Epithelial cell of proximal tubule (primary cell): ENCODE measurements around the gene SPRY4. TPM values are rescaled to one million over a fixed set of nuclear protein-coding genes. Genes with fewer than 3 reads are reported as not detected.

ENCODE experiments used
- DNase-seq: peaks from one replicate; pipeline ENCODE4 v3.0.0-alpha.2; 2011; ENCODE audit warnings: low read depth
- H3K4me3 ChIP-seq: 2 replicates; pipeline ENCODE4 v1.5.1; 2011; ENCODE audit warnings: low read depth, mild to moderate bottlenecking, low read length
- total RNA-seq: library from RNA; depleted of rRNA; stranded (reverse); fragments of >200 nt; gene quantifications from 2 replicates; pipeline ENCODE4 v1.2.3, GENCODE V29; 2015
- TF ChIP-seq, protein P1 (sequence below): conservative IDR thresholded peaks from 2 replicates; pipeline ENCODE4 v1.5.1; 2012; ENCODE audit warnings: low read depth, mild to moderate bottlenecking, low read length

The SPRY4 gene
- total RNA-seq, 1 donor from 2014 or later: 19.9 TPM

DNA sequence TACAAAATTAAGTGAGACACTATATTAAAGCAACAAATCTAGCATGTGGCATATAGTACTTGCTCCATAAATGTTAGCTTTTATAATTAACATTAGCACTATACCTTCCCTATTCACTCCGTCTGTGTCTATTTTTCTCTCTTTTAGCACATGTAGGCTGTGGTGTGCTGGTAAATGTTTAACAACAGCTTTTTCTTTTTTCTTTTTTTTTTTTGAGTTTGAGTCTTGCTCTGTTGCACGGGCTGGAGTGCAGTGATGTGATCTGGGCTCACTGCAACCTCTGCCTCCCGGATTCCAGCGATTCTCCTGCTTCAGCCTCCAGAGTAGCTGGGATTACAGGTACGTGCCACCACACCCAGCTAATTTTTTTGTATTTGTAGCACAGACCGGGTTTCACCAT is 62.1 kb downstream of the SPRY4 start:
- DNase-seq: no peak
- H3K4me3 ChIP-seq: no peak overlapping the region
- TF ChIP-seq, protein P1, sequence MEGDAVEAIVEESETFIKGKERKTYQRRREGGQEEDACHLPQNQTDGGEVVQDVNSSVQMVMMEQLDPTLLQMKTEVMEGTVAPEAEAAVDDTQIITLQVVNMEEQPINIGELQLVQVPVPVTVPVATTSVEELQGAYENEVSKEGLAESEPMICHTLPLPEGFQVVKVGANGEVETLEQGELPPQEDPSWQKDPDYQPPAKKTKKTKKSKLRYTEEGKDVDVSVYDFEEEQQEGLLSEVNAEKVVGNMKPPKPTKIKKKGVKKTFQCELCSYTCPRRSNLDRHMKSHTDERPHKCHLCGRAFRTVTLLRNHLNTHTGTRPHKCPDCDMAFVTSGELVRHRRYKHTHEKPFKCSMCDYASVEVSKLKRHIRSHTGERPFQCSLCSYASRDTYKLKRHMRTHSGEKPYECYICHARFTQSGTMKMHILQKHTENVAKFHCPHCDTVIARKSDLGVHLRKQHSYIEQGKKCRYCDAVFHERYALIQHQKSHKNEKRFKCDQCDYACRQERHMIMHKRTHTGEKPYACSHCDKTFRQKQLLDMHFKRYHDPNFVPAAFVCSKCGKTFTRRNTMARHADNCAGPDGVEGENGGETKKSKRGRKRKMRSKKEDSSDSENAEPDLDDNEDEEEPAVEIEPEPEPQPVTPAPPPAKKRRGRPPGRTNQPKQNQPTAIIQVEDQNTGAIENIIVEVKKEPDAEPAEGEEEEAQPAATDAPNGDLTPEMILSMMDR: no peak

Other genes with a start within 250 kb of the SPRY4 start
- gene NDFIP1, start 216.2 kb downstream of the SPRY4 start, total RNA-seq: 55.8 and 57.0 TPM in 2 replicates